GM19324 (cell line): ENCODE results near the gene SLC25A4.

ENCODE experiments used
- ATAC-seq: cut with Tn5 transposase; IDR thresholded peaks from one replicate; pipeline ENCODE4 v1.9.1; 2021; ENCODE audit warnings: mild to moderate bottlenecking, moderate library complexity; ENCODE audit not compliant: unreplicated experiment, low FRiP score

SLC25A4 gene

DNA sequence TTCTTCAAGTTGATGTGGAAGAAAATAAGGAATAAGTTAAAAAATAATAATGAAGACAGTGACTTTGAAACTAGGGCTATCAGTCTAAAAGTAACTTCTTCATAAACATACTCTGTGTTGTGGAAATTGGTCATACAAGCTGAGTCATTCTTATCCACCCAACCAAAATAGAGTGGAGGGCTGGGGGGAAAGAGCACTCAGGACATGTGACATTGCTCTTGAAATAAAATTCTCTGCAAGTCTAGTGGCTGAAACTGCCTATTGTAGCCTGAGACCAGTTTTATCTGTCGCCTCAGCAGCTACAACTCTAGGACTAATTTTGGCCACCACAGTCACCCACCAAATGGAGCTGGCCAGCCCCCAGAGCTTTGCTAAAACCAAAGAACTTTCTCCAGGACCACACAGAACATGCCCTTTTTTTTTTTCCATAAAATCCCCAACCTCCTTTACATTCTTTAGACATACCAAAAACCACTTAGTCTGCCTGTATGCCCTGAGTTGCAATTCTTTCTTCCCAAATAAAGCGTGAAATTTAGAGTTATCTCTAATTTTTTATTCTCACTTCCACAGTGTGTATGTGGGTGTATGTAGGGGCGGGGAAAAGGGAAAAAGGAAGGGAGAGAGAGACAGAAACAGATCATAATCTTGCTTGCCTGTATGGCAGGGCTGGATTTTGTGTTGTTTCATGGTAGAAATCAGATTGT, 23.0 kb upstream of the SLC25A4 start:
- ATAC-seq: no peak

DNA sequence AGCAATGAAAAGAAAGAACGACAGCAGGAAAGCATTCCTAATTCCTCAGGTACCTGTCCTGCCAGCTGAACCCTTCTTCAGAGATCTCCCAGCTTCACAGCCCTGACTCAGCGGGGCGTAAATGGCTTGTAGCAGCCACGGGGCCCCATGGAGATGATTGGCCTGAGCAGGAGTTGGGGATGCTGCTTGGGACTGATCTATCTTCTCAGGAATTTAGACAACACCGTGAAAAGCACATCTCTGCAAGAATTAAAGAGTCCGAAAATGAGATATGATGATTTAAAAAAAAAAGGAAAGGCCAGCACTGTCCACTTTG, 22.5 kb upstream of the SLC25A4 start:
- no peak for ATAC-seq

DNA sequence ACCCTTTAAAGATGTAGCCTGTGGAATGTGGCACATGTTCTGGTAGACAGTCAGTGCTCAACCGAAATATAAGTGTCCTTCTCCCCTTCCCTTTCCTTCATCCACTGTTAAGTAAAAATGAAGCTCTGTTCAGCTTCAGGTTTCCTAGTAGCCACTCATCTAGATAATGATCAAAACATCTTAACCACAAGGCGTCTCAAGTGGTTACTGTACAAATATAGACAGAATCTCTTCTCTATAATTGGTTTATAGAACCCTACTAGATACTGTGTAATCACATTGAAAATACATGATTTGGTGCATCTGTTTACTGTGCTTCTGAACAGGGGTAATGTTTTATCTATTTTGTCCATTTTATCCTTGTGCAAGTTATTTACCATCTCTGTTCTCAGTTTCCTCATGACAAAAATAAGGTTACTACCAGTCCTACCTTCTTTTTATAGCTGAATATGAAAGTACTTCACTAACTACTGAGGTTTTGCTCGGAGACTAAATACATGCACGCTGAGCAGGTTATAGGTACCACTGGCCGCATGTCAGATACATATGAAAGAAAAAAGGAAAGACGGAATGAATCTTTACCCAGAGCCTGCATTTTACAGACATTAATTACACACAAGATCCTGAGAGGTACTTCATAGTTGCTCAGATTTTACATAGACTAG, 20.3 kb upstream of the SLC25A4 start:
- no peak for ATAC-seq

DNA sequence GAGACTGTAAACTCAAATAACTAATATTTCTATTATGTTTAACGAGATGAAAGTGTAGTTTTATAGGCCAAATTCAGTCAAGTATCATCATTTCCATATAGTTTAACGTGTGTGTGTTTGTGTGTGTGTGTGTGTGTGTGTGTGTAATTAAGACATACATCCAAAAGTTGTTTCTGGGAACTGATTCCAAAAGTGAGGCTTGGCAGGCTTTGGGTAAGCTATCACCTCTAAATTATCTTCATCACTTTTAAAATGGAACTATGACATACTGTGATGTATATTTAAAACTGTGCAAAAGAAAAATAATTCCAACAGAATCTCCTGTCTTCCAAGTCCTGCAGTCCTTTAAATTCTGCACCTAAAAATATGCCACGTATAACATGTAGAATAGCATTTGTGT, 19.1 kb upstream of the SLC25A4 start:
- no peak for ATAC-seq

DNA sequence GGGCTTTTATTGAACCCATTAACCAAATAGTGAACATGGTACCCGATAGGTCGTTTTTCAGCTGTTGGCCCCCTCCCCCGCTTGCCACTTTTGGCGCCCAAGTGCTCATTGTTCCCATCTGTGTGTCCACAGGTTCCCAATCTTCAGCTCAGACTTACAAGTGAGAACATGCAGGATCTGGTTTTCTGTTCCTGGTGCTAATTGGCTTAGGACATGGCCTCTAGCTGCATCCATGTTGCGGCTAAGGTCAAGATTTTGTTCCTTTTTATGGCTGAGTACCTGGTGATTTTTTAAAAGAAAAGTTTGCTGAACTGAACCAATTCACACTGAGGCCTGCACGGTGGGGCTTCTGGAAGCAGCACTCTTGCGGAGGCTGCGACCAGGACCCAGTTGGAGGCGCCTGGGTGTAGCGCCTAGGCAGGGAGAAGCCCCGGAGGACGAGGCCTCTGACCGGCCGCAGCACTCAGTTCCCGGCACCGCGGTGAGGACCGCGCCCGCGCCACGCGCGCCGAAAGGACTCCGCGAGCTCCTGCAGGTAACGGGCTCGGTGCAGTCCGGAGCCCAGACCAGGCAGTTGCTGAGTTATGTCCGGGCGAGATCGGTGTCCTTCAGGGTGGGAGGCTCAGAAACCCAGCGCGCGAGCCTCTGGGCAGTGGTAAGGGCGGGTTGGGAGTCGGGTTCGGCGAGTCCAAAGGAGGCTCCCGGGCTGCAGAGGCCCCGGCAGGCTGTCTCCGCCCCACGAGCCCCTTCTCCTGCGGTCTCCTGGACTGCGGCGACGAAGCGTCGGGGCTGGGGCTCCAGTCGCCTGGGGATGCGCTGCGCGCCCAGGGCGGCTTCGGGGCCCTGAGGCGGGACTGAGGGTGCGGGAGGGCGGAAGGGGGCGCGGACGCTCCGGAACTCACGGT, 15.8 kb upstream of the SLC25A4 start:
- no peak for ATAC-seq

DNA sequence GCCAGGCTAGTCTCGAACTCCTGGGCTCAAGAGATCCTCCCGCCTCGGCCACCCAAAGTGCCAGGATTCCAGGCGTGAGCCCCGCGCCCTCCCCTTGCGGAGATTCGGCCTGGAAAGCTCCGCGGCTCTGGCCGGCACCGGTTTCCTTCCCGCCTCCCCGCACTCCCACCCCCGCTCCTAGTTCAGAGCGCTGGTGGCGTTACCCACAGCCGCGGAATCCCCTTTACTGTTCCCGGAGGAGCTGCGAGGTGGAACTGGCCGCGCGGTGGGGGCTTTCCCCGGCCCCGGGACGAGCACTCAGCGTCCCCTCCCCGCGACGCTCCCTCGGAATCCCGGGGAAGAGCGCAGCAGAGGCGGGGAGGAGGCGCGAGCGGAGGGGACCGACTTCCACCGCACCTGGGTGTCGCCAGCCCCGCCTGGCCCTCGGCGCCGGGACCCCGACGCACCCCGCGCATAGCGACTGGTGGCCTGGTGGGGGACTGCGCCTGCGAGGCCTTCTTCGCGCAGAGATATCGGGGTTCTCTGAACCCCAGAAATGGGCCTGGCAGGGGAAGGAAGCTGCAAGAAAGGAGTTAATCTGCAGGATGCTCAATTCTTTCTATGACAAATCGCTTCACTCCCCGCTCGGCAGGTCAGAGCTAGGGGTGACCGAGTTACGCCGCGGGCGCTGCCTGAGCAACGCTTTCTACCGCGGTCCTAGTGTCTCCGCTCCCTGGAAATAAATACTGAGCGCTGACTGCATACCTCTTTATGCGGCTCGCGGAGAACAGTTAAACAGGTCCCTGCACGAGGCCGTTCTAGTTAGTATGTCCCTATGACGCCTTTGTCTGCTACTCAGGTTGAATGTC, 14.6 kb upstream of the SLC25A4 start:
- no peak for ATAC-seq

DNA sequence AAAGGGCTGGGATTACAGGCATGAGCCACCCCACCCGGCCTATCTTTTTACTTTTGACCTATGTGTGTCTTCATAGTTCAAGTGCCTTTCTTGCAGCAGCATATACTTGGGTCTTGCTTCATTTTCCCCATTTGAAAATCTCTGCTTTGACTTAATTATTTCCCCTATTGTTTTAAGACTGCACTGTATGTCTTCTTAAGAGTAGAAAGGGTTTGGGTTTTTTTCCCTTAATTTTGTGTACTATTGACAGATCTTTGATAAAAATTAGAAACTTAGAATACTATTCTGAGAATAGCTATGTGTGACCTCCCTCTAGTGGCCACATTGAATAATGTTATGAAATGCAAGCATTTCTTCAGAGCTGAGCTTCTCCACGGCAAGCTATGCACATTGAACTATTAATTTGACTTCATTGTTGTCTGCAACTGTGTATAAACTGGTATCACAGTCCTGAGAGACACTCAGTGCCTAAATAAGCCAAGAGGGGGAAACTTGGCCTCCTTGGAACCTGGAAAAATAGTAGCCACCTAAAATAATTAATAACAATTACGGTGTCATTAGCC, 8.7 kb upstream of the SLC25A4 start:
- no peak for ATAC-seq

DNA sequence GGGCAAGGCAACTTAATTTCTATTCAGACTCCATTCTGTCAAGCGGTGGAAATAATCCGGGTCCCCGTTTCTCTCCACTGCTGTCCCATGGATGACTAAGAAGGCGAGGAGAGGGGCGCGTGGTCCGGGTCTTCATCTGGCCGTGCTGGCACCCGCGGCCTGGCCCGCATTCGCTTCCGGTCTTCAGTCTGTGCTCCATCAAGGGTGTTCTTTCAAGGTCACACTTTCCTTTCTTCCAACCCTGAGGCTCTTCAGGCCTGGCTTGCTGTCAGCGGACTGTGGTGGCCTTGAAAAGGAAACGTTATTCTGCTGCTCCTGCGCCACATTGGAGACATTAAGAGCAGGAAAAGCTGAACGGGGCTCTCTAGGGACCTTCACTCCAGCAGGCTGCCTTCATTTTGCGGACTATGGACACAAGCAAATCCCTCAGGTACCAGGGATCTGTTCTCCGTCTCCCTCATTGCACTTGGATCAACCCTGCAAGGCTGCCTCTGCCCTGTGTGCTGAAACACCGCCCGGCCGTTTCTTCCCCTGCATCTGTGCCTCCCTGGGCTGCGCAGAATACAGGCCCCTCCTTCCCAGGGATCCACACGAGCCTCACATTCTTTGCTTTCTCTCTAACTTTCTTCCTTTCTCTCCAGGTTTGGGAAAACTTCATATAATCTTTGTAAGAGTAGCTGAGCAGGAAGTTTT, 5.7 kb upstream of the SLC25A4 start:
- ATAC-seq: no peak

DNA sequence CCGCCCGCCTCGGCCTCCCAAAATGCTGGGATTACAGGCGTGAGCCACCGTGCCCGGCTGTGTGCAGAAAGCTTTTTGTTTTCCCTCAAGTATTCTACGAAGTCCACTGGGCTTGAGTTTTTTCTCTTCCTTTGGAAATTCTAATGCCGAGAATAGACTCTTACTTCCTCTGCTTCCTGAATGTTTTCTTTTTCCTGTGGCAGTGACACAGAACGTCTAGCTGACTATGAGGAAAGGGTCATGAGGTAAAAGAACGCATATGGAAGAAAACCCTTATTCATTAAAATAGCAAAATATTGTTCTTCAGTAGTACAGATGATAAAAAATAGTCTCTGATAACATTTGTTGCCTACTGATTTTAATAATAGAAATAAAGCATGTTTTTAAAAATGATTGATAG, 4.9 kb upstream of the SLC25A4 start:
- no peak for ATAC-seq

DNA sequence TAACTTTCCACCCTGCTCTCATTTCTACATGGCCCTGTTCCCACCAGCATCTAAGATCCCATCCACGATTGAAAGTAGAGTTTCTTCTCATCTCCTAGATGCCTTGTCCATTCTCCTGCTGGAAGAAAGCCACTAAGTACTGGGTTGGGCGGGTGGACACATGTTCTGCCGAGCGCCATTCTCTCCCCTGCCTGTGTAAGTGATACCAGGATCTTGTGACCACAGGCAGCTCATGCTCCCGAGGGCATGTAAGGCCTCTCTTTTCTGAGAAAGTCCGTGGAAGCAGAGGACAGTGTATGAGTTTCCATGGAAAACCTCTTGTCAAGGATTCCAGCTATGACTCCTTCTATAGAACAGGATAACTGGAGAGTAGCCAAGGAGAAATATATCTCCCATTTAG, 3.3 kb upstream of the SLC25A4 start:
- ATAC-seq: no peak

DNA sequence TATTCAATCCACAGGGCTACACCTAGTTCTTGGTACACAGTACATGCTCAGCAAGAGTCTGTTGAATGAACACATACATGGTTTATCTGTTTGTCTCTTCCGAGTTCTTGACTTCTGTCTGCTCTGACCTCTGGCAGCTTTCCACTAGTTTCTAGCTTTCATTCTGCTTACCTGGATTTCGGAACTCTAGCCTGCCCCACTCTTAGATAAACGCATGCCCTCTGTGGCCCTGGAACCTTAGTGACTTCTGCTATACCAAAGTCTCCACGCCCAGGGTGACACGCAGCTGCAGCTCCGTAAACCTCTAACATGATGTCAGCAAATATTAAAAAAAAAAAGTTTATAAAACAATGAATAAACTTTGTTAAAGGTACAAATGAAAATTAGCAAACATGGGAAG, 1.3 kb upstream of the SLC25A4 start:
- ATAC-seq: no peak

DNA sequence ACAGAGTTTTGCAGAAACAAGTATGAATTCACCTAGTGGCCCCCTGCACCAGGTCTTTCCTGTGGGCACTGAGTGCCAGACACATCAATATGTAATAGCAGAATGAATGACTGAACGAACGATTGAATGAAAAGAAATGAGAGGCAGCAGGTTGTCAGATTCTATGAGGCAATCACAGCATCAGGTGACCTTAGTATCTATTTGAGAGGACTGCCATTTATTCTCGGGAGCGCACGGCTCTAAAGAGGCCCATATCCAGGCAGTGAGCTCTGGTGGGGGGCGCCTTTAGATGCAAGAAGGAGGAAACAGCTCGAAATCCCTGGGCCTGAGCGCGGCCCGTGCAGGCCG, 528 bp upstream of the SLC25A4 start:
- no peak for ATAC-seq

DNA sequence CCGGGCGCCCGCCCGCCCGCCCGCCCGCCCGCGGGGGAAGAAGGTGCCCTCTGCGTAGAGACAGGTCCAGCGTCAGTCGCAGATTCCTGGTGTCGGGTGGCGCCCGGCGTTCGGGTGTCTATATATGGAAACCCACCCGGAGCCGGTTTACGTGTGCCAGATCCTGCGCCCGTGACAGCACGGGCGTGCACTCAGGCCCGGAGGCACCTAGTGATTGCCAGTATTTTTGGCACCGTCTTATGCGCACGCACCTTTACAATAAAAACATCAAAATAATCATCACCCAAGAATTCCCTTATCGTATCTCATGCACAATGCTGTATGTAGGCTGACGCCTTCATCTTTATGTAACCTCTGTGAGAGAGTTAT, 519 bp downstream of the SLC25A4 start:
- peak; percentile 15 for ATAC-seq

DNA sequence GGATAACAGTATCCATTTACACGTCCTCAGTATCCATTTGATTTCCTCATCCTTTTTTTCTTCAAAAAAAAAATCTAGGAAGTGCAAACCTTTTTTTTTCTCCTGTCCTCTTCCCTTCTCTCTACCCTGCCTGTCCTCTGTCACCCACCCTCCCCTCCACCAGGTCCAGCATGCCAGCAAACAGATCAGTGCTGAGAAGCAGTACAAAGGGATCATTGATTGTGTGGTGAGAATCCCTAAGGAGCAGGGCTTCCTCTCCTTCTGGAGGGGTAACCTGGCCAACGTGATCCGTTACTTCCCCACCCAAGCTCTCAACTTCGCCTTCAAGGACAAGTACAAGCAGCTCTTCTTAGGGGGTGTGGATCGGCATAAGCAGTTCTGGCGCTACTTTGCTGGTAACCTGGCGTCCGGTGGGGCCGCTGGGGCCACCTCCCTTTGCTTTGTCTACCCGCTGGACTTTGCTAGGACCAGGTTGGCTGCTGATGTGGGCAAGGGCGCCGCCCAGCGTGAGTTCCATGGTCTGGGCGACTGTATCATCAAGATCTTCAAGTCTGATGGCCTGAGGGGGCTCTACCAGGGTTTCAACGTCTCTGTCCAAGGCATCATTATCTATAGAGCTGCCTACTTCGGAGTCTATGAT, 1.7 kb downstream of the SLC25A4 start:
- ATAC-seq: no peak

DNA sequence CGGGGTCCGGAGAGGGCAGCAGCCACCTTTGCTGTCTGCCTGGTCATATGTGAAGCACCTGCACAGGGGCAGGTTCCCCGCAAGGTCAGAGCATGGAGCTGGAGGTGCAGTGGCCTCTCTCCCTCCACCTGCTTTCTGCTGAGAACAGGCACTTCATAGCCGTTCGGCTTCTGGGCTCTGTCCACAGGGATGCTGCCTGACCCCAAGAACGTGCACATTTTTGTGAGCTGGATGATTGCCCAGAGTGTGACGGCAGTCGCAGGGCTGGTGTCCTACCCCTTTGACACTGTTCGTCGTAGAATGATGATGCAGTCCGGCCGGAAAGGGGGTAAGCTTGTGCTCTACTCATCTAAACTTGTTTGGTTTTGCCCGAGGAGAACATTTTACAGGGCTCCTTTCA, 2.5 kb downstream of the SLC25A4 start:
- ATAC-seq: no peak

DNA sequence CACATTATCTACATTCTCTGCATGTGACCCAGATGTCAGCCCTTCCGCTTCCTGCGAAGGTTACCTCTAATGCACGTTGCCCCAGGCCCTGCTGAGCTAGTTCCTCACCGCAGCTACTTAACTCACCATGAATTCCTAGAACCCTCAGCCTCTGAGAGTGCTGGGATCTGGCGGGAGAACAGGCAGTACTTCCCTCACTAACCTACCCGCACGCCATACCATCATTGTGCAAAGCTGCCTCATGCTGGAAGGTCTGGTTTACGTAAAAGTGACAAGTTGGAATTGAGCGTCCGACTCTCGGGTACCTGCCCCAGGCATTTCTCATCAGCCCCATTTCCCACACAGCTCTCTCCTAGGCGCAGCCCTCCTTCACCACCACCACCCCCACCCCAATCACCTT, 6.3 kb downstream of the SLC25A4 start:
- no peak for ATAC-seq

DNA sequence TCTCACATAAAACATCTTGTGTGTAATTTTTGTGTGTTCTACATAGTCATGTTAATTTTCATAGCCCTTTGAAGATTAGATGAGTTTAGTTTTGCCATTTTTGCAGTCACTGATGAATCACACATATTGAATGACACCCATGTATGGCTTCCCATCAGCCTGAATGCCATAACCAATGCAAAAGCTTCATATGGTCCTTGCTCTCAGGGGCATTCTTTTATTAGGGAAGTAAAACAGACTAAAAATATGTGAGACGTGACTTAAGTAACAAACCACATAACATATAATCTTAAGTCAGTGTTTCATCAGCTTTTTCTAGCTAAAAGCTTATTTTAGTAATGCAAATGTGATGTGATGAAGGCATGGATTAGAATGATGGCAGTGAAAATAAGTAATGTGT, 8.2 kb downstream of the SLC25A4 start:
- ATAC-seq: no peak

DNA sequence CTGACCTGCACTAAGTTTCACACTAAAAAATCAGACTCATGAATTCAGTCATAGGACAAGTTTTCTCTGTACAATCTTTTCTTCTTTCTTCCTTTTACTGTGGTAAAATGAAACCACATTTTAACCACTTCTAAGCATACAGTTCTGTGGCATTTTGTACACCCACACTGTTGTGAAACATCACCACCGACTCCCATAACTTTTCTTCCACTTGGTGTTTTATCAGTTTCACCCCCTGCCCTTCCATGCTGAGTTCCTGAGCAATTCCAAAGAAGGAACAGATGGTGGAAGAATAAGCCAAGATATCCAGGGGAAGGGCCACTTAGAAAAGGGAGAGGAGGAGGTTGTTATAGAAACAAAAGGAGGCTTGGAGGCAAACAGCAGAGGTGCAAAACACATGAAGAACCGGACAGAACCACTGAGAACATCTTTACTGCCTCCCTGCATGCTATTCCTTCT, 22.6 kb downstream of the SLC25A4 start:
- no peak for ATAC-seq

DNA sequence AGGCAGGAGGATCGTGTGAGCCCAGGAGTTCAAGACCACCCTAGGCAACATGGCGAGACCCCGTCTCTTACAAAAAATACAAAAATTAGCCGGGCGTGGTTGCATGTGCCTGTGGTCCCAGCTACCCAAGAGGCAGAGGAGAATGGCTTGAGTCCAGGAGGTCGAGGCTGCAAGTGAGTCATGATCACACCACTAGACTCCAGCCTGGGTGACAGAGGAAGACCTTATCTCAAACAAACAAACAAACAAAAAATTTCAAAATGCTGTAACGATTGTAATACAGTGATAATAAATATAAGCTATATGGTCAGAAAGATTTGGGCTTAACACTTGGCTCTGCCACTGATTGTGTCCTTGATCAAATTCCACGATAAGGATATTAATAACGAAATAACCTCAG, 24.2 kb downstream of the SLC25A4 start:
- ATAC-seq: no peak
